Endothelial cell of umbilical vein (primary cell): Measurements from ENCODE around the gene PM20D1.

Experiments used
- EZH2 ChIP-seq: IDR thresholded peaks from 2 replicates; pipeline ENCODE4 v1.6.1; 2012; ENCODE audit warnings: borderline replicate concordance, low read depth, mild to moderate bottlenecking, moderate library complexity, low read length, inconsistent platforms; ENCODE audit not compliant: severe bottlenecking
- FOS ChIP-seq: IDR thresholded peaks from 2 replicates; pipeline ENCODE4 v1.6.1; 2011; ENCODE audit warnings: mild to moderate bottlenecking, low read length, moderate library complexity, borderline replicate concordance; ENCODE audit not compliant: insufficient read depth
- GATA2 ChIP-seq: IDR thresholded peaks from 2 replicates; pipeline ENCODE4 v1.7.0; 2011; ENCODE audit warnings: low read depth, mild to moderate bottlenecking, moderate library complexity, mixed read lengths, low read length; ENCODE audit not compliant: insufficient read length, insufficient read depth
- JUN ChIP-seq: IDR thresholded peaks from 2 replicates; pipeline ENCODE4 v1.6.1; 2011; ENCODE audit warnings: borderline replicate concordance, low read depth; ENCODE audit not compliant: insufficient read length, insufficient read depth
- MYC ChIP-seq: IDR thresholded peaks from one replicate; pipeline ENCODE4 v1.6.1; 2011; ENCODE audit warnings: mild to moderate bottlenecking, low read depth, low read length
- POLR2A ChIP-seq: IDR thresholded peaks from 2 replicates; pipeline ENCODE4 v1.6.1; 2012; ENCODE audit warnings: low read depth, mild to moderate bottlenecking, control low read depth, low read length
- POLR2AphosphoS5 ChIP-seq: IDR thresholded peaks from 2 replicates; pipeline ENCODE4 v1.6.1; 2012; ENCODE audit warnings: low read depth, mild to moderate bottlenecking, control low read depth, low read length, moderate library complexity; ENCODE audit not compliant: insufficient read depth
- TF ChIP-seq, protein P1 (sequence below), 2 donors: IDR thresholded peaks; 1 replicate in 1 of 2; 2 replicates in 1 of 2; pipeline ENCODE4 v1.5.1; 2011; ENCODE audit warnings: low read length in 2 of 2, mild to moderate bottlenecking in 2 of 2, moderate library complexity in 2 of 2, control low read depth in 1 of 2, inconsistent platforms in 1 of 2, low read depth in 1 of 2; ENCODE audit not compliant: insufficient read depth in 1 of 2; ENCODE audit errors: extremely low read depth in 1 of 2
- TF ChIP-seq, protein P2 (sequence below): IDR thresholded peaks from 2 replicates; pipeline ENCODE4 v1.6.1; 2011; ENCODE audit not compliant: insufficient read depth, insufficient read length

DNA sequence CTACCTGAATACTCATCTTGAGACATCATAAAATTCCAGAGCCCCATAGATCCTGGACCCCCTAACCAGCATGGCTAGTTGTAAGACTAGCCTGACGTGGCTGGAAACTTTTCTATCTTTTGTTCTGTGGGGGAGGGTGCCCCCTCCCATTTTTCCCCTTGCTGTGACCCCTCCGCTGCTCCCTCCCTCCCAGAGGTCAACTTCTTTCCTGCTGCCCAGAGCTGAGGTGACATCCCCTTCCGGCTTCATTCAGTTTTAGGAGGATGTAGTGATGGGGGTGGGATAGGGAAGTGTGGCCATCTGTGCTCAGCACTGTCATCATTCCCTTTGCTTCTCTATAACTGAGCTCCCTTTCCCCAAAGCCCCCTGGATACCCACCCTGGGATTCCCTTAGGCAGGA is 32.6 kb downstream of the PM20D1 start:
- TF ChIP-seq POLR2A, result no peak
- TF ChIP-seq, protein P1, sequence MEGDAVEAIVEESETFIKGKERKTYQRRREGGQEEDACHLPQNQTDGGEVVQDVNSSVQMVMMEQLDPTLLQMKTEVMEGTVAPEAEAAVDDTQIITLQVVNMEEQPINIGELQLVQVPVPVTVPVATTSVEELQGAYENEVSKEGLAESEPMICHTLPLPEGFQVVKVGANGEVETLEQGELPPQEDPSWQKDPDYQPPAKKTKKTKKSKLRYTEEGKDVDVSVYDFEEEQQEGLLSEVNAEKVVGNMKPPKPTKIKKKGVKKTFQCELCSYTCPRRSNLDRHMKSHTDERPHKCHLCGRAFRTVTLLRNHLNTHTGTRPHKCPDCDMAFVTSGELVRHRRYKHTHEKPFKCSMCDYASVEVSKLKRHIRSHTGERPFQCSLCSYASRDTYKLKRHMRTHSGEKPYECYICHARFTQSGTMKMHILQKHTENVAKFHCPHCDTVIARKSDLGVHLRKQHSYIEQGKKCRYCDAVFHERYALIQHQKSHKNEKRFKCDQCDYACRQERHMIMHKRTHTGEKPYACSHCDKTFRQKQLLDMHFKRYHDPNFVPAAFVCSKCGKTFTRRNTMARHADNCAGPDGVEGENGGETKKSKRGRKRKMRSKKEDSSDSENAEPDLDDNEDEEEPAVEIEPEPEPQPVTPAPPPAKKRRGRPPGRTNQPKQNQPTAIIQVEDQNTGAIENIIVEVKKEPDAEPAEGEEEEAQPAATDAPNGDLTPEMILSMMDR (IDR thresholded peaks at IDR 0.05; ENCODE audit: extremely low read depth in 1 of 2, insufficient read depth in 1 of 2, low read depth in 1 of 2, low read length in 2 of 2), result no peak
- no peak for TF ChIP-seq EZH2
- no peak for TF ChIP-seq GATA2
- TF ChIP-seq, protein P2, sequence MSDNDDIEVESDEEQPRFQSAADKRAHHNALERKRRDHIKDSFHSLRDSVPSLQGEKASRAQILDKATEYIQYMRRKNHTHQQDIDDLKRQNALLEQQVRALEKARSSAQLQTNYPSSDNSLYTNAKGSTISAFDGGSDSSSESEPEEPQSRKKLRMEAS, result no peak
- no peak for TF ChIP-seq POLR2AphosphoS5
- no peak for TF ChIP-seq MYC
- no peak for TF ChIP-seq JUN
- no peak for TF ChIP-seq FOS
